Measurements from ENCODE around the gene ZNF549.
A peak's percentile ranks its signal among the peaks of the same experiment; 100 is the strongest.

ZNF549 gene

DNA sequence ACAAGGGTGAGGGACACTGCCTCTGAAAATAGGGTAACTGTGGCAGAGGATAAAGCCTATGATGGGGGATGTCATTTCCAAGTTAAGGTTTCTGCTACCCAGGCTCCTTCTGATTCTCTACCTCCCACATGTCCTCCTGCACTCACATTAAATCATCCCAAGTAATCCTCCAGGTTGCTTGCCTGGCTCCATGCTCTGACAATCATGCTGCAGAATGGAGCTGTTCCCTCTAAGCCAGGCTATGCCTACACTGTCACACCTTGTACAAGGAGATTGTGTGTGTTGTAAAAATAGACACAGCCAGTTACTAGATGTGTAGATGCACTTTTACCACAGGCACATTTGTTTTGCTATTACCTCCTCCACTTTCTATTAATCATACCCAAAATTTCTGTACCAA lies 43.6 kb downstream of the ZNF549 start:
- no peak for DNase-seq

DNA sequence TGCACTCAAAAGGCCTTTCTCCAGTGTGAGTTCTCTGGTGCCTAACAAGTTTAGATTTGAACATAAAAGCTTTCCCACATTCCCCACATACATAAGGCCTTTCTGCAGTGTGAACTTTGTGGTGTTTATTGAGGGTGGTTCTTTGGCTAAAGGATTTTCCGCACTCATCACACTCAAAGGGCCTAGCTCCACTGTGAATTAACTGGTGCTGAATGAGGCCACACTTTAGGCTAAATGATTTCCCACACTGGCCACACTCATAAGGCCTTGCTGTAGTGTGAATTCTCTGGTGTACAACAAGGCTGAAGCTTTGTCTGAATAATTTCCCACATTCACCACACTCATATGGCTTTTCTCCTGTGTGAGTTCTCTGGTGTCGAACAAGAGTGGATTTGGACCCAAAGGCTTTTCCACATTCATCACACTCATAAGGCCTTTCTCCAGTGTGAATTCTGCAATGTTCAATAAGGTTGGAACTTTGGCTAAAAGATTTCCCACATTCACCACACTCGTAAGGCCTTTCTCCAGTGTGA lies 45.3 kb downstream of the ZNF549 start:
- DNase-seq = no peak

DNA sequence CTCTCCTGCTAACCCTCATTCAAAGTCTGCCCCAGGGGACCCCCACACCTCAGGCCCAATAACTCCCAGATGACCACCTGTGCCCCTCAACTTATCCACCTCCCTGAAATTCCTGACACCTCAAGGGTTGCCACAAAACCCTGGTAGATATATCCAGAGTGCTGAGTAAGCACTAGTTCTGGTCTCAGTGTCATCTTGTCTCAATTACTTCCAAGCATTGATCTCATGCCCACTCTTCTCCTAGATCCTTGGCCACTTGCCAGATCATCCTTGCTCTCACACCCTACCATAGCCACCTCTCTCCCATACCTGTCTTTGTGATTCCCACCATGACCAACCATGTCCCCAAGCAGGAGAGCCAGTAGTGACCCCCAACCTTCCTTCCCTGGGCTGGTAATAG lies 49.5 kb downstream of the ZNF549 start:
- no peak for DNase-seq

DNA sequence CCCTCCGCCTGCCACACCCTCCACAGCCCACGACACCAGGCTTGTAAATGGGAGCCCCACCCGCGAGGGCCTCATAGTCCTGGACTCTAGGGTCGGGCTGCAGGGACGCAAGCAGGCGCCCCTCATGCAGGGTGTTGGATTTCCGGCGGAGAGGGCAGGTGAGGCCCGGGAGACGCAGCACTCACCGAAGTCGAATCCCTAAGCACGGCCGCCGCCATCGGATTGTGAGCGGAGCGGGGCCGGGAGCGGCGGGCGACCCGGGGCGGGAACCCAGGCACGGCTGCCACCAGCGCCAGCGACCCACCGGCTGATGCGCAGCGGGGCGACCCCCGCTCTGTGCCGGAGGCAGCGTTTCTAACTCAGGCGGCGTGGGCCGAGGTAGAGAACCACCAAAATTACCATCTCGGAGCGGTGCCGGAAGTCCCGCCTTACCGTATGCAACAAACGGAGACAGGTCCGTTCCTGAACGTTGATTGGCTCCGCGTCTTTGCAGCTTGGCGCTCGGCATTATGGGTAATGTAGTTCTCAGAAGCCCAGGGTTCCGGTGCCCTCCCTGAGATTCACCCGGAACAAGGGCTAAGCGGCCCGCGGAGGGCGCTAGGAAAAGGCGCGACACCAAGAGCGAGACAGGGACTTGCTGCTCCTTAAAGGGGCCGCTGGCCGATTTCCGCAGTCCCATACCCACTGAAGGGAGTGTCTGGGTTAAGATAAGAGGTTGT lies 51.5 kb downstream of the ZNF549 start, which contains the start of gene ZNF416:
ZNF416 (minus strand) TSS at position 425 of the 719 bp plus-strand sequence; CDS start at position 218, 207 bp downstream.
- DNase-seq = peak; percentile 88 to 91

DNA sequence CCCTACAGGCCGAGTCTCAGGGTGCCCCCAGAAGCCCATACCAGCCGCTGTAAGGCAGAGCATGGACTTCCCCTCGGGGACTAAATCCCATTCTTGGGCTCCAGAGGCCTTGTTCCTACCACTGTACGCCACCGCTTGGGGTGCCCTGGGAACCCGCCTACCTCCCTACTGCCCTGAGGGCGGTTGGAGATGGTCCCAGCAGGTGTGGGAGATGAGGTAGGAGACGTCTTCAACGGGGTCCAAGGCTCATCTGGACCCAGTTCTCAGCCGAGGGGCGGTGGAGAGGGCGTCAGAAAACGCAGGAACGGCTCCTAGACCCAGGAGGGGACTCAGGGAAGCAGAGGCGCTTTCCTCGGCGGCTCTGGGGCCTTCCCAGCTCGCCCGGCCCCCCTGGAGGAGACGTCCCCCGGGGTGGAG lies 56.0 kb downstream of the ZNF549 start:
- DNase-seq = no peak

DNA sequence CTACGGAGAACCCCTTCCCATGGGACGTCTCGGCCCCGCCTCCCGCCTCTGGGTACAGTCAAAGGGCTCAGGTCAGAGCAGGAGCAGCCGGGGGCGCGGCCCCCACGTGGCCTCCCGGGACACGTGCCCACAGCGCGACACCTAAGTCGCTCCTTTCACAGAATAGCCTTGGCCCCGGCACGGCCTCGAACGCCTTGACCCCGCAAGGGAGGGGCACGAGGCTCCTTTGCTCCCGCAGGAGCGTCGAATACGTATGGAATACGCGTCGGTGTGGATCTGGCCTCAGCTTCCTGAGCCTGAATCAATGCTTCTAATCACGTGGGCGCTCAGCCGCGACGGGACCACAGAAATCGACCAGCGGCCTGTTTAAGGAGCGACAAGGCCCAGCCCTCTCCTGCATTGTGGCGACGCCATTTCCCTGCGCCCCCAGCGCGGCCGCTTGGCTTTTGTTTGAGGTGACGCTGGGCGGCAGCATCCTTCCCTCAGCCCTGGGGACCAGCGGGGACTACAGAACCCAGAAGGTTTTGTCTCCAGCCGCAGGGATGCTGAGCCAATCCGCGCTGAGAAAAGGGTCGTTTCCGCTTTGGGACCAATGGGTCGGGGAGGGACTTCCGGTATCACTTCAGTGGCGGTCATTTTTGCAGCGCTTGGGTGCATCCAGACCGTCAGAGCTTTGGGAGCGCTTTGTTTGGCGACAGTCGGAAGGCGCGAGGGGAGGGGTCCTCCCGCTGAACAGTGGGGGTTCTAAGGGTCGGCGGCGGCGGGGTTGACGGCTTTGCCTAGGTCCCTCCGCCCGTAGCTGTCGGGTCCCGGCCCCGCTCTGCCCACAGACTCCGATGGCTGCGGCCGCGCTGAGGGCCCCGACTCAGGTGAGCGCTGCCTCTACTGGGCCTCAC lies 56.6 kb downstream of the ZNF549 start, which contains the start of gene ZIK1:
ZIK1 (plus strand) TSS at position 625 of the 896 bp plus-strand sequence; CDS start at position 837, 212 bp downstream.
- DNase-seq = peak; percentile 71

DNA sequence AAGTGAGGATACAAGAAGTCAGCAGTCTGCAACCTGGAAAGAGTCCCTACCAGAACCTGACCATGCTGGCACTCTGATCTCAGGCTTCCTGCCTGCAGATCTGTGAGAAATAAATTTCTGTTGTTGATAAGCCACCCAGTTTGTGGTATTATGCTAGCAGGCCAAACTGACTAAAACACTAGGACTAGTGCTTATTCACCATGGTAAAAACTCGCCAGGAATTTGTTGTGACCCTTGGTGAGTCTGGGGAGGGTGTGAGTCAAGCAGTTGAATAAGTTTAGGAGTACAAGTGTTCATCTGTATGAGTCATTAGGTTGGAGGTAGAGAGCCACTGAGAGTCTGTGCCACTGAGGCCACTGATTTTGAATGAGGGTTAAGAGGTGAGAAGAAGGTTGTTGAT lies 60.4 kb downstream of the ZNF549 start:
- DNase-seq = no peak

DNA sequence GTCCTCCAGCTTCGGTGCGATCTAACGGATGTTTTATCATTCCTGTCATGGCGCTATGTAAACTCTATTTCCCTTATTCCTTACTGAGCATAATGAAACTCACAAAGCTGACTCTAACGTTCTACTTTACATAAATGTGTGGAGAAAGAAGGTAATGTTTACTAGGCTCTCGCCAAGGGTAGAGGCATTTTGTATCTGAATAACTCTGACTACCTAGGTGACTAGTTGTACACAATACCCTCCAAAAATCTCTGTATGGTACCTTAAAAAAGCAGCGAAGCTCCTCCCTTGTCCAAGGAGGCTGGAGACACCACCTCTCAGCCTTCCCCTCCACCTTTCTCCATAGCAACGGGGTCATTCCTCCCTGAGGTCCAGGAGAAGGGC lies 72.2 kb downstream of the ZNF549 start:
- no peak for DNase-seq

DNA sequence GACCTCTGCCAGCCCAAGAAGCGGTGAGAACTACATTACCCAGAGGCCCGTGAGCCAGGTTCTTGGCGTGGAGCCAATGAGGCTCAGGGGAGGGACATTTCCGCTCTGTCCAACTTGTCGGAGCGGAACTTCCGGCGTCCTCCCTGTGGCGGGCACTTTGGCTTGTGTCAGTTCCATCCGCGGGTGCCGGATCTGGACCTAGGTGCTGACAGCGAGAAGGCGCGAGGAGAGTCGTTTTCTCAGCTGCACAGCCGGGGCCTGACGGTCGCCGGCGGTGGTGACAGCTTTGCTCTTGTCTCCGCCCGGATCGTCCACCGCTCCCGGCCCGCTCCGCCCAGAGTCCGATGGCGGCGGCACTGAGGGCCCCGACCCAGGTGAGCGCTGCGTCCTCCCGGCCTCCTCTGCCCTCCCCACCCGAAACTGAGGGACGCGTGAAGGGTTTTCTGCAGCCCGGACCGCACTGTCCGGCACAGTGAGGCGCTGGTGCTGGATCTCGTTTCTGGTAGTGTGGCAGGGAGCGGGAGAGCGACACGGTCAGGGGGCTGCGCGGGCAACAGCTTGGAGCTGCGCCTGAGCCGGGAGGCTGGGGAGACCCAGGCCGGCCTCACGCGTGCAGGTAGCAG lies 72.7 kb downstream of the ZNF549 start, which contains the start of gene ZNF530:
ZNF530 (plus strand) TSS at position 125 of the 623 bp plus-strand sequence. CDS start 4,461 bp downstream, outside the sequence.
- peak; percentile 88 to 89 for DNase-seq

DNA sequence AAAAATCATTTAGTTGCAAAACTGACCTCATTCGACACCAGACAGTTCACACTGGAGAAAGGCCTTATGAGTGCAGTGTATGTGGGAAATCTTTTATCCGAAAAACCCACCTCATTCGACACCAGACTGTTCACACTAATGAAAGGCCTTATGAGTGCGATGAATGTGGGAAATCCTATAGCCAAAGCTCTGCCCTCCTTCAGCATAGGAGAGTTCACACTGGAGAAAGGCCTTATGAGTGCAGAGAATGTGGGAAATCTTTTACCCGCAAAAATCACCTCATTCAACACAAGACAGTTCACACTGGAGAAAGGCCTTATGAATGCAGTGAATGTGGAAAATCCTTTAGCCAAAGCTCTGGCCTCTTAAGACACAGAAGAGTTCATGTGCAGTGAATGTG lies 79.8 kb downstream of the ZNF549 start:
- no peak for DNase-seq
